ENCODE data around the gene PALLD. TPM values are rescaled to one million over a fixed set of nuclear protein-coding genes. Genes with fewer than 3 reads are reported as not detected.
"Not testable (repeated sequence)": the region's sequence is repeated elsewhere in the genome, so short reads cannot be mapped to it uniquely, and the experiment has no call there.

The PALLD gene
- polyA plus RNA-seq, 3 donors = 6.1 to 11.8 (median 9.9) TPM

DNA sequence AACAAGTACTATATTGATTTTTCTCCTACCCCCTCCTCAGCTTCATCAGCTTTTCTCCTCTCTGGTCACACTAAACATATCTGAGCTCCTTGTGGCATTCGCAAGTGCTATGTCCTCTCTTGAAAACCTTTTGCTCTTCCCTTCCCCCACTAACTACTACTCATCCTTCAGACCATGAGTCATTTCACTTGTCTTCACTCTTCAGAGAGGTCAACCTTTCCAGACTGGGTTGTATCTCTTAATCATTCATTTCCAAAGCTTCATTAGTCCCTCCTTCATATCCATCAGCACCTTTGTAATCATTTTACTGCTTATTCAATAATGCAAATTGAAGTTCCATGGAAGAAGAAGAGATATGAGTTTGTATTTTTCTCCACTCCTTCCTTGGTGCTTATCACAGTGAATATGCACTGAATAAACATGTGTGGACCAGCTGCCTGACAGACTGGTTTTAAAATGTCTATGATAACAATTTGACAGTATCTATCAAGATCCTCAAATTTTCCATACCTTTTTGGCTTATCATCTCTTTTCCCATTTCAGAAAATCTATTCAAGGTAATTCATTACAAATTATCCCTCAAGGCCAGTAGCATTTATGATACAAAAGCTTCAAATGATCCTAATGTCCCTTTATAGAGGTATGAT, 45.0 kb upstream of the PALLD start:
- DNase-seq = peak; percentile 82 to 93 (median 91)
- H3K9me3 Mint-ChIP-seq = peaks cover 0 to 11% (median 4%) of the 10 kb centered on the region in 7 donors
- no peak overlapping the region for H3K4me3 ChIP-seq (replicated peaks in 1 of 3; ENCODE audit: low read depth in 2 of 3, low read length in 3 of 3)
- peak overlapping the region; percentile 39 to 82 for H3K27ac ChIP-seq (ENCODE audit: low read depth in 1 of 2, low read length in 2 of 2)
- H3K27ac Mint-ChIP-seq = peak overlapping the region; percentile 89 to 98 (median 96)
- no peaks in the 10 kb centered on the region for H3K27me3 ChIP-seq (ENCODE audit: control insufficient read depth in 2 of 2, insufficient read depth in 2 of 2, low read length in 2 of 2)
- peaks cover 26 to 27% of the 10 kb centered on the region in 2 donors for H3K4me1 ChIP-seq (ENCODE audit: control insufficient read depth in 1 of 2, insufficient read depth in 2 of 2, low read length in 2 of 2)
- no peak overlapping the region for H2AFZ ChIP-seq (ENCODE audit: insufficient read depth, low read depth, low read length, poor library complexity, severe bottlenecking)
- H3K27me3 Mint-ChIP-seq (ENCODE audit: low read depth in 3 of 3) = no peaks in the 10 kb centered on the region
- intact Hi-C loops (cut with micrococcal nuclease) = loop anchor here (2.0 kb wide), 2 partner anchors 29 to 57 kb away; partner anchors contain the start of gene DDX60L (in 2 of the 2)
- H3K4me3 Mint-ChIP-seq = peak overlapping the region; percentile 9 to 64
- peaks cover 48 to 65% of the 10 kb centered on the region in 2 donors for H3K36me3 ChIP-seq (replicated peaks in 1 of 2; ENCODE audit: control insufficient read depth in 1 of 2, insufficient read depth in 2 of 2, low read length in 2 of 2)
- peaks cover 70 to 77% of the 10 kb centered on the region in 2 donors for H3K36me3 Mint-ChIP-seq
- peaks cover 31% of the 10 kb centered on the region for H3K4me1 Mint-ChIP-seq
- peak overlapping the region; percentile 34 for H3K4me2 ChIP-seq (replicated peaks; ENCODE audit: extremely low read depth, low read length, poor library complexity, severe bottlenecking)
- no peak for TF ChIP-seq CTCF (IDR thresholded peaks at IDR 0.05)
- WGBS (ENCODE audit: insufficient coverage) = 64% methylated on average over 1 of the region's 1 CpG
- no peaks in the 10 kb centered on the region for H4K20me1 ChIP-seq (ENCODE audit: insufficient read depth, low read length)
- H3K79me2 ChIP-seq (ENCODE audit: insufficient read depth, low read length) = peaks cover 3% of the 10 kb centered on the region
- peak overlapping the region; percentile 11 for H3K9ac ChIP-seq (ENCODE audit: insufficient read depth, low read length, poor library complexity, severe bottlenecking)
- H3K9me3 ChIP-seq (replicated peaks in 1 of 2; ENCODE audit: control insufficient read depth in 1 of 2, insufficient read depth in 1 of 2, low read length in 2 of 2) = no peaks in the 10 kb centered on the region

DNA sequence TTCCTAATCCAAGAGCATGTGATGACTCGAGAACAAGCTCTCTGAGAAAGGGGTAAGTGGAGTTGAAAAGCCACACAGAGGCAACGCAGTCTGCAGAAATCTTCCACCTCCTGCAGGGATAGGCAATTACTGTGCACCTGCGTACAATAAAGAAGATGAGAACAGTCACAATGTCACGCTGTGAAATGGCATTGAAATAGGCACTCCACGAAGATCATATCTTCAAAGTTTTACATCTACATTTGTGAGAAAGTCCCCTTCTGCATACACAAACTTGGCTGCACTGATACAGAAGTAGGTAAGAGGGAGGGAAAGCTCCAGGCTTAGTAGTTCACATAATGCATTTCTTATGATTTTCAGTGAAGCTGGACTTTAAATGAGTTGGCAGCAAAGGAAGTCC, 43.7 kb upstream of the PALLD start:
- no peak for DNase-seq
- TF ChIP-seq CTCF (IDR thresholded peaks at IDR 0.05) = no peak
- Mint-ChIP-seq H3K4me1 (peaks cover 31% of the 10 kb centered on the region), H3K27ac (peak overlapping the region in 3 of 7 donors; percentile 35 to 78 (median 38)), H3K4me3 (no peak overlapping the region), H3K9me3 (peaks cover 0 to 11% (median 4%) of the 10 kb centered on the region in 7 donors), H3K27me3 (ENCODE audit: low read depth in 3 of 3) (no peaks in the 10 kb centered on the region), H3K36me3 (peaks cover 71 to 77% of the 10 kb centered on the region in 2 donors)
- Histone ChIP-seq H3K79me2 (ENCODE audit: insufficient read depth, low read length) (peaks cover under 1% of the 10 kb centered on the region), H2AFZ (ENCODE audit: insufficient read depth, low read depth, low read length, poor library complexity, severe bottlenecking) (no peak overlapping the region), H3K9ac (ENCODE audit: insufficient read depth, low read length, poor library complexity, severe bottlenecking) (no peak overlapping the region), H3K27me3 (ENCODE audit: control insufficient read depth in 2 of 2, insufficient read depth in 2 of 2, low read length in 2 of 2) (no peaks in the 10 kb centered on the region), H3K27ac (ENCODE audit: low read depth in 1 of 2, low read length in 2 of 2) (peak overlapping the region in 1 of 2 donors; percentile 14), H3K36me3 (replicated peaks in 1 of 2; ENCODE audit: control insufficient read depth in 1 of 2, insufficient read depth in 2 of 2, low read length in 2 of 2) (peaks cover 48 to 72% of the 10 kb centered on the region in 2 donors), H4K20me1 (ENCODE audit: insufficient read depth, low read length) (no peaks in the 10 kb centered on the region), H3K4me3 (replicated peaks in 1 of 3; ENCODE audit: low read depth in 2 of 3, low read length in 3 of 3) (no peak overlapping the region), H3K9me3 (replicated peaks in 1 of 2; ENCODE audit: control insufficient read depth in 1 of 2, insufficient read depth in 1 of 2, low read length in 2 of 2) (no peaks in the 10 kb centered on the region), H3K4me1 (ENCODE audit: control insufficient read depth in 1 of 2, insufficient read depth in 2 of 2, low read length in 2 of 2) (peaks cover 26 to 27% of the 10 kb centered on the region in 2 donors), H3K4me2 (replicated peaks; ENCODE audit: extremely low read depth, low read length, poor library complexity, severe bottlenecking) (no peak overlapping the region)
- intact Hi-C loops (cut with micrococcal nuclease) = no loop called here
- 100% methylated on average over 2 of the region's 5 CpGs for WGBS (ENCODE audit: insufficient coverage)

- intact Hi-C loops (cut with micrococcal nuclease); H3K27me3 Mint-ChIP-seq (ENCODE audit: low read depth in 3 of 3); H3K9me3 Mint-ChIP-seq; H3K27me3 ChIP-seq (ENCODE audit: control insufficient read depth in 2 of 2, insufficient read depth in 2 of 2, low read length in 2 of 2); H3K79me2 ChIP-seq (ENCODE audit: insufficient read depth, low read length); H2AFZ ChIP-seq (ENCODE audit: insufficient read depth, low read depth, low read length, poor library complexity, severe bottlenecking); H3K4me3 ChIP-seq (replicated peaks in 1 of 3; ENCODE audit: low read depth in 2 of 3, low read length in 3 of 3); H3K27ac ChIP-seq (ENCODE audit: low read depth in 1 of 2, low read length in 2 of 2); H3K9ac ChIP-seq (ENCODE audit: insufficient read depth, low read length, poor library complexity, severe bottlenecking); DNase-seq; H3K4me2 ChIP-seq (replicated peaks; ENCODE audit: extremely low read depth, low read length, poor library complexity, severe bottlenecking); H3K9me3 ChIP-seq (replicated peaks in 1 of 2; ENCODE audit: control insufficient read depth in 1 of 2, insufficient read depth in 1 of 2, low read length in 2 of 2); H4K20me1 ChIP-seq (ENCODE audit: insufficient read depth, low read length); H3K4me1 Mint-ChIP-seq; H3K4me1 ChIP-seq (ENCODE audit: control insufficient read depth in 1 of 2, insufficient read depth in 2 of 2, low read length in 2 of 2); H3K4me3 Mint-ChIP-seq: not testable (repeated sequence)
- H3K36me3 Mint-ChIP-seq = peaks cover 76 to 79% of the 10 kb centered on the region in 2 donors
- H3K27ac Mint-ChIP-seq = peak overlapping the region in 1 of 7 donors; percentile 36
- H3K36me3 ChIP-seq (replicated peaks in 1 of 2; ENCODE audit: control insufficient read depth in 1 of 2, insufficient read depth in 2 of 2, low read length in 2 of 2) = peaks cover 42 to 87% of the 10 kb centered on the region in 2 donors
- WGBS (ENCODE audit: insufficient coverage) = 100% methylated on average over 1 of the region's 2 CpGs
Measured at GRCh38 chr4:168458256-168458655, 38.6 kb upstream of the PALLD start.

Data from CD14-positive monocyte (primary cell).